Stomach (tissue), 4 donors: Measurements from ENCODE around the gene PUS3.

Source experiments
- CTCF ChIP-seq, 7 experiments: fragments of 450-650 bp in 4 of 7; fragments of 200-600 bp in 3 of 7; sonication (generic) in 3 of 7; IDR thresholded peaks; one replicate each; pipeline ENCODE4 v1.5.1; 2016 to 2019; ENCODE audit warnings: antibody characterized with exemption in 7 of 7, control low read depth in 2 of 7, mild to moderate bottlenecking in 1 of 7
- EP300 ChIP-seq: sonication (generic); formaldehyde crosslinking; IDR thresholded peaks from one replicate; pipeline ENCODE4 v1.6.1; 2017; ENCODE audit warnings: antibody characterized with exemption
- POLR2A ChIP-seq, 4 donors: fragments of 450-650 bp; IDR thresholded peaks; one replicate each; pipeline ENCODE4 v1.6.1; 2016; ENCODE audit warnings: antibody characterized with exemption in 4 of 4, control low read depth in 2 of 4, mild to moderate bottlenecking in 1 of 4, moderate library complexity in 1 of 4
- POLR2AphosphoS5 ChIP-seq, 3 donors: sonication (generic); formaldehyde crosslinking; IDR thresholded peaks; one replicate each; pipeline ENCODE4 v1.6.1; 2016; ENCODE audit warnings: antibody characterized with exemption in 3 of 3

DNA sequence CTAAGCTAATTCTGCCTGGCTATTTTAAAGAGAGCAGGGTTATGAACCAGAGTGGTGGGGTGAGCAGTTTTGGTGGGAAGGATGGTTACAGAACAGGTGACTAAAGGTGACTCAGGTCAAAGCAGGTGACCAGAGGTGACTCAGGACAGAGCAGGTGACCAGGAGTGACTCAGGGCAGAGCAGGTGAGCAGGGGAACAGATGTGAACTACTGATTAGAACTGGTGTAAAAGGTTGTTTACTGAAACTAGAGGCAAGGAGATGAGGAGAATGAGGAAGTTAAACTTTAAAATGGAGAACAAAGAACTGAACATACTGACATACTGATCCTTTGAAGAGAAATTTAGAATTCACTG, 30.9 kb downstream of the PUS3 start:
- TF ChIP-seq POLR2AphosphoS5 (IDR thresholded peaks at IDR 0.05): no peak
- TF ChIP-seq CTCF (IDR thresholded peaks at IDR 0.05): no peak
- no peak for TF ChIP-seq POLR2A (IDR thresholded peaks at IDR 0.05)
- TF ChIP-seq EP300: no peak
